Liver (tissue), 9 donors: Measurements from ENCODE around the gene ZC3H6. TPM values are rescaled to one million over a fixed set of nuclear protein-coding genes. Genes with fewer than 3 reads are reported as not detected.
A peak's percentile ranks its signal among the peaks of the same experiment; 100 is the strongest.

Experiments
- DNase-seq: peaks from one replicate; pipeline ENCODE4 v3.0.0-alpha.2; 2017; ENCODE audit warnings: low spot score
- H3K27ac ChIP-seq, 2 donors: one replicate each; pipeline ENCODE4 v1.7.0; 2013; ENCODE audit warnings: inconsistent platforms in 2 of 2, low read length in 2 of 2, control low read depth in 1 of 2, low read depth in 1 of 2, mild to moderate bottlenecking in 1 of 2
- H3K27me3 ChIP-seq, 4 donors: one replicate each; pipeline versions ENCODE4 v1.6.1 to v1.7.0; 2013; ENCODE audit warnings: low read length in 3 of 4, inconsistent platforms in 1 of 4, mild to moderate bottlenecking in 1 of 4, moderate library complexity in 1 of 4; ENCODE audit not compliant: control insufficient read depth in 4 of 4, insufficient read depth in 4 of 4
- H3K36me3 ChIP-seq, 4 donors: one replicate each; pipeline versions ENCODE4 v1.6.1 to v1.7.0; 2013; ENCODE audit warnings: low read length in 3 of 4, mild to moderate bottlenecking in 3 of 4, low read depth in 1 of 4, moderate library complexity in 1 of 4; ENCODE audit not compliant: control insufficient read depth in 4 of 4, insufficient read depth in 3 of 4
- H3K4me1 ChIP-seq, 4 donors: one replicate each; pipeline versions ENCODE4 v1.6.1 to v1.7.0; 2013; ENCODE audit warnings: low read length in 3 of 4, mild to moderate bottlenecking in 3 of 4, moderate library complexity in 1 of 4; ENCODE audit not compliant: control insufficient read depth in 4 of 4, insufficient read depth in 4 of 4
- H3K4me3 ChIP-seq, 3 donors: one replicate each; pipeline versions ENCODE4 v1.6.1 to v1.7.0; 2013; ENCODE audit warnings: low read length in 3 of 3, control low read depth in 1 of 3, low read depth in 1 of 3, mild to moderate bottlenecking in 1 of 3
- H3K9ac ChIP-seq, 2 donors: one replicate each; pipeline ENCODE4 v1.7.0; 2013; ENCODE audit warnings: low read length in 2 of 2, mild to moderate bottlenecking in 2 of 2, moderate library complexity in 2 of 2, control low read depth in 1 of 2, low read depth in 1 of 2
- H3K9me3 ChIP-seq, 4 donors: one replicate each; pipeline versions ENCODE4 v1.6.1 to v1.7.0; 2013; ENCODE audit warnings: low read length in 3 of 4; ENCODE audit not compliant: control insufficient read depth in 4 of 4
- EGR1 ChIP-seq, 2 donors: IDR thresholded peaks; 2 replicates each; pipeline ENCODE4 v1.6.1; 2016 to 2018; ENCODE audit warnings: antibody characterized with exemption in 2 of 2, low read depth in 2 of 2
- FOXA1 ChIP-seq: IDR thresholded peaks from 2 replicates; pipeline ENCODE4 v1.6.1; 2016; ENCODE audit warnings: antibody characterized with exemption
- FOXA2 ChIP-seq: IDR thresholded peaks from 2 replicates; pipeline ENCODE4 v1.6.1; 2016; ENCODE audit warnings: antibody characterized with exemption
- GABPA ChIP-seq, 2 donors: IDR thresholded peaks in 1 of 2; conservative IDR thresholded peaks in 1 of 2; 2 replicates each; pipeline ENCODE4 v1.6.1; 2016; ENCODE audit warnings: antibody characterized with exemption in 2 of 2, mild to moderate bottlenecking in 1 of 2, moderate library complexity in 1 of 2
- JUND ChIP-seq, 2 donors: IDR thresholded peaks; 2 replicates each; pipeline ENCODE4 v1.6.1; 2016; ENCODE audit warnings: antibody characterized with exemption in 2 of 2
- SP1 ChIP-seq: IDR thresholded peaks from 2 replicates; pipeline ENCODE4 v1.6.1; 2018; ENCODE audit warnings: antibody characterized with exemption, mild to moderate bottlenecking
- YY1 ChIP-seq: IDR thresholded peaks from 2 replicates; pipeline ENCODE4 v1.6.1; 2016; ENCODE audit warnings: antibody characterized with exemption, mild to moderate bottlenecking
- WGBS: extraction: QIAGEN DNeasy Blood & Tissue Kit; methylation state at CpG from one replicate; pipeline ENCODE4 v1.1.7; 2013; 5-methylcytosine and 5-hydroxymethylcytosine counted together
- polyA plus RNA-seq, 2 donors: library from polyadenylated mRNA; stranded (reverse) in 1 of 2; unstranded in 1 of 2; fragments of 200-250 nt in 1 of 2; fragments of >200 nt in 1 of 2; fragmentation: Nextera tagmentation in 1 of 2; extraction: Ambion mirVana in 1 of 2; gene quantifications; one replicate each; pipeline versions ENCODE4 v1.2.1 to v1.2.3, GENCODE V29; 2013 to 2015
- total RNA-seq, 2 donors: library from RNA; depleted of rRNA; stranded (reverse); fragments of >200 nt; gene quantifications; one replicate each; pipeline ENCODE4 v1.2.3, GENCODE V29; 2014
- TF ChIP-seq, protein P1 (sequence below): IDR thresholded peaks from 2 replicates; pipeline ENCODE4 v1.6.1; 2016; ENCODE audit warnings: antibody characterized with exemption
- TF ChIP-seq, protein P2 (sequence below): fragments of 150-350 bp; IDR thresholded peaks from 2 replicates; pipeline ENCODE4 v1.5.1; 2017; ENCODE audit warnings: improper control_type of control experiment, low read depth, low read length; ENCODE audit not compliant: missing input control
- TF ChIP-seq, protein P3 (sequence below): IDR thresholded peaks from 2 replicates; pipeline ENCODE4 v1.6.1; 2016; ENCODE audit warnings: antibody characterized with exemption
- donor health status: healthy.
- donor health status: healthy.
- donor health status: healthy.
- donor health status: healthy.
- donor health status: healthy.

ZC3H6 gene
- total and polyA plus RNA-seq, 4 donors: 0.32 to 5.8 (median 2.3) TPM

DNA sequence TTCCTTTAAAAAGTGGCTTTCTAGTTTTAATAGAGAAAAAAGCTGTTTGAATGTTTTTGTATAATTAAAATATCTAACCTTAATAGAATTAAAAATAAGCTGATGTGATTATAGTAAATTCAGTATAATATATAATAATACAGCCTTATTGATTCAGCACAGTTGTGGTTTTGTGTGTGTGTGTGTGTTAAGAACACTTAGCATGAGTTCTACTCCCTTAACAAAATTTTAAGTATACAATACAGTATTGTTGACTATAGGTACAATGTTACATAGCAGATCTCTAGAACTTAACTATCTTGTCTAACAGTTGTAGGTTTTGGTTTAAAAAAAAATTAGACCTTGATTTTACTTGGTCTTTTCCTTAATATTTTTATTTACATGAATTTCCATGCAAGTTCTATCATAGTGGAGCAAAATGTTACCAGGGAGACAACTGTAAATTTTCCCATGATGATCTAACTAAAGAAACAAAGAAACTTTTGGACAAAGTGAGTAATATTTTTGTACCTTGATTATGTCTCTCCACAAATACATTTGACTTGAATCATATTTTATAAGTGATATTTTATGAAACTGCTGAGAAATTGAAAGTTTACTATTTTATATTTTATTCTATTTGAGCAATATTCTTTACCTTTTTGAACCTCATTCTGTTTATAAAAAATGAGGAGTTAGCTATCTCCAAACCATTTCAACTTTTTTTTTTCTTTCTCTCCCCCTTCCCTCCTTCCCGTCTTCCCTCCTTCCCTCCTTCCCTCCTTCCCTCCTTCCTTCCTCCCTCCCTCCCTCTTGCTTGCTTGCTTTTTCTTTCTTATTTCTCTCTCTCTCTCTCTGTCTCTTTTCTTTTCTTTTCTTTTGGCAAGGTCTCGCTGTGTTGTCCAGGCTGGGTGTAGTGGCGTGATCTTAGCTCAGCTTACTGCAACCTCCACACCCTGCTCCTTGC lies 46.3 kb downstream of the ZC3H6 start:
- Histone ChIP-seq H3K36me3 (peaks cover 2 to 6% (median 4%) of the 10 kb centered on the region in 4 donors), H3K27ac (no peak overlapping the region), H3K4me3 (no peak overlapping the region), H3K9me3 (no peaks in the 10 kb centered on the region), H3K9ac (no peak overlapping the region), H3K27me3 (no peaks in the 10 kb centered on the region), H3K4me1 (peaks cover 4 to 14% (median 10%) of the 10 kb centered on the region in 4 donors)
- no peak for DNase-seq
- WGBS: 94% methylated on average over 3 of the region's 3 CpGs
- TF ChIP-seq SP1: no peak

DNA sequence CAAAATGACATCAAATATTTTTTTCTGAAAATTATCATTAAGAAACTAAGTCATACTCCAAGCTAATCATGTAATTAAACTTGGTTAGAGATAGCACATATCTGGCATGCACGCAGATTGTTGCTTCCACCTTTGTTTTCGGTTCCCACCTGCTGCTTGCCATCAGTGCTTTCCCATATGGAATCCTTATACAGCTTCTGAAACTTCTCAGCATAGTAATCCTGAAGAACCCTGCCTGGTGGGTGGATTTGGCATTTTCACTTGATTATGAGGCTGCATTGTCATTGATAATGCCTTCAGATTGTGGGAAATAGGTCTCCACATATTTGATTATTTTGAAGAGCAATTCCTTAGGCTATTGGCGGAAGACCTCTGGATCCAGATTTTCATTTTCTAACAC lies 47.5 kb downstream of the ZC3H6 start:
- Histone ChIP-seq H3K27me3 (no peaks in the 10 kb centered on the region), H3K36me3 (peaks cover 2 to 6% (median 4%) of the 10 kb centered on the region in 4 donors), H3K4me3 (no peak overlapping the region), H3K4me1 (peaks cover 4 to 8% (median 6%) of the 10 kb centered on the region in 4 donors), H3K9me3 (no peaks in the 10 kb centered on the region), H3K9ac (no peak overlapping the region), H3K27ac (no peak overlapping the region)
- no peak for DNase-seq
- over 99% methylated on average over 3 of the region's 3 CpGs for WGBS
- TF ChIP-seq, protein P1, sequence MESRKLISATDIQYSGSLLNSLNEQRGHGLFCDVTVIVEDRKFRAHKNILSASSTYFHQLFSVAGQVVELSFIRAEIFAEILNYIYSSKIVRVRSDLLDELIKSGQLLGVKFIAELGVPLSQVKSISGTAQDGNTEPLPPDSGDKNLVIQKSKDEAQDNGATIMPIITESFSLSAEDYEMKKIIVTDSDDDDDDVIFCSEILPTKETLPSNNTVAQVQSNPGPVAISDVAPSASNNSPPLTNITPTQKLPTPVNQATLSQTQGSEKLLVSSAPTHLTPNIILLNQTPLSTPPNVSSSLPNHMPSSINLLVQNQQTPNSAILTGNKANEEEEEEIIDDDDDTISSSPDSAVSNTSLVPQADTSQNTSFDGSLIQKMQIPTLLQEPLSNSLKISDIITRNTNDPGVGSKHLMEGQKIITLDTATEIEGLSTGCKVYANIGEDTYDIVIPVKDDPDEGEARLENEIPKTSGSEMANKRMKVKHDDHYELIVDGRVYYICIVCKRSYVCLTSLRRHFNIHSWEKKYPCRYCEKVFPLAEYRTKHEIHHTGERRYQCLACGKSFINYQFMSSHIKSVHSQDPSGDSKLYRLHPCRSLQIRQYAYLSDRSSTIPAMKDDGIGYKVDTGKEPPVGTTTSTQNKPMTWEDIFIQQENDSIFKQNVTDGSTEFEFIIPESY: no peak
- TF ChIP-seq JUND (IDR thresholded peaks at IDR 0.05) (no peak), GABPA (IDR thresholded peaks at IDR 0.05 in 1 of 2, conservative IDR thresholded peaks at IDR 0.05 in 1 of 2) (no peak), EGR1 (IDR thresholded peaks at IDR 0.05; ENCODE audit: low read depth in 2 of 2) (no peak), SP1 (no peak), FOXA1 (no peak)
- TF ChIP-seq, protein P2, sequence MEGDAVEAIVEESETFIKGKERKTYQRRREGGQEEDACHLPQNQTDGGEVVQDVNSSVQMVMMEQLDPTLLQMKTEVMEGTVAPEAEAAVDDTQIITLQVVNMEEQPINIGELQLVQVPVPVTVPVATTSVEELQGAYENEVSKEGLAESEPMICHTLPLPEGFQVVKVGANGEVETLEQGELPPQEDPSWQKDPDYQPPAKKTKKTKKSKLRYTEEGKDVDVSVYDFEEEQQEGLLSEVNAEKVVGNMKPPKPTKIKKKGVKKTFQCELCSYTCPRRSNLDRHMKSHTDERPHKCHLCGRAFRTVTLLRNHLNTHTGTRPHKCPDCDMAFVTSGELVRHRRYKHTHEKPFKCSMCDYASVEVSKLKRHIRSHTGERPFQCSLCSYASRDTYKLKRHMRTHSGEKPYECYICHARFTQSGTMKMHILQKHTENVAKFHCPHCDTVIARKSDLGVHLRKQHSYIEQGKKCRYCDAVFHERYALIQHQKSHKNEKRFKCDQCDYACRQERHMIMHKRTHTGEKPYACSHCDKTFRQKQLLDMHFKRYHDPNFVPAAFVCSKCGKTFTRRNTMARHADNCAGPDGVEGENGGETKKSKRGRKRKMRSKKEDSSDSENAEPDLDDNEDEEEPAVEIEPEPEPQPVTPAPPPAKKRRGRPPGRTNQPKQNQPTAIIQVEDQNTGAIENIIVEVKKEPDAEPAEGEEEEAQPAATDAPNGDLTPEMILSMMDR: no peak

DNA sequence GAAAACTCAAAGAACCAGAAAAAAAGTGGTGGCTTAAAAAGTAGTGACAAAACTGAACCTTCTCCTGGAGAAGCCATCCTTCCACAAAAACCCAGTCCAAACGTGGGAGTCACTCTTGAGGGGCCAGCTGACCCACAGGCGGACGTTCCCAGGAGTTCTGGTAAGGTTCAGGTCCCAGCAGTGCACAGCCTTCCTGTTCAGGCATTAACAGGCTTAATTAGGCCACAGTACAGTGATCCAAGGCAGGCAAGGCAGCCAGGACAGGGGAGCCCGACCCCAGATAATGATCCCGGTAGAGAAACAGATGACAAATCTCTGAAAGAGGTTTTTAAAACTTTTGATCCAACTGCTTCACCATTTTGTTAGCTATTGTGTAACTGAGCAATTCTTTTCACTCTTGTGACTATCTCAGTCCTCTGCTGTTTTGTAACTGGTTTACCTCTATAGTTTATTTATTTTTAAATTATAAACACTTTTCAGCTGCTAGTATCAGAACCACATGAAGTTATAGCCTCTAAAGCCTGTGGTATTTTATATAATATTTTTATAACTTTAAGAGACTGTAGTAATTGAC lies 56.8 kb downstream of the ZC3H6 start:
- Histone ChIP-seq H3K4me3 (no peak overlapping the region), H3K9ac (no peak overlapping the region), H3K27me3 (no peaks in the 10 kb centered on the region), H3K27ac (no peak overlapping the region), H3K36me3 (no peaks in the 10 kb centered on the region), H3K9me3 (no peaks in the 10 kb centered on the region), H3K4me1 (peaks cover 0 to 2% (median 0%) of the 10 kb centered on the region in 4 donors)
- no peak for TF ChIP-seq FOXA2
- TF ChIP-seq, protein P3, sequence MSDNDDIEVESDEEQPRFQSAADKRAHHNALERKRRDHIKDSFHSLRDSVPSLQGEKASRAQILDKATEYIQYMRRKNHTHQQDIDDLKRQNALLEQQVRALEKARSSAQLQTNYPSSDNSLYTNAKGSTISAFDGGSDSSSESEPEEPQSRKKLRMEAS: no peak
- peak; percentile 21 for TF ChIP-seq YY1
- WGBS: 68% methylated on average over 5 of the region's 5 CpGs
- DNase-seq: no peak
